ENCODE measurements around the gene NLGN2. TPM values are rescaled to one million over a fixed set of nuclear protein-coding genes. Genes with fewer than 3 reads are reported as not detected.
"Not testable (repeated sequence)": the region's sequence is repeated elsewhere in the genome, so short reads cannot be mapped to it uniquely, and the experiment has no call there.

NLGN2 gene
- total RNA-seq, 1 donor from 2014 or later, result 30.3 TPM

- H3K27ac Mint-ChIP-seq, result no peak overlapping the region
- no peak overlapping the region for H3K4me3 Mint-ChIP-seq (ENCODE audit: low read depth)
- peaks cover 18% of the 10 kb centered on the region for H3K27me3 Mint-ChIP-seq
- no peak for TF ChIP-seq CTCF (IDR thresholded peaks at IDR 0.05; ENCODE audit: unreplicated experiment)
- no peaks in the 10 kb centered on the region for H3K4me1 Mint-ChIP-seq (ENCODE audit: low read depth)
- H3K9me3 Mint-ChIP-seq (ENCODE audit: low read depth), result no peaks in the 10 kb centered on the region
- no peaks in the 10 kb centered on the region for H3K36me3 Mint-ChIP-seq (ENCODE audit: insufficient read depth)
- DNase-seq (ENCODE audit: low spot score, unreplicated experiment), result no peak
Measured at GRCh38 chr17:7367918-7368598, 39.6 kb upstream of the NLGN2 start.

GRCh38 chr17:7368599-7368994, 39.0 kb upstream of the NLGN2 start:
- peaks cover 18% of the 10 kb centered on the region for H3K27me3 Mint-ChIP-seq
- not testable (repeated sequence) for DNase-seq (ENCODE audit: low spot score, unreplicated experiment); H3K4me1 Mint-ChIP-seq (ENCODE audit: low read depth); H3K9me3 Mint-ChIP-seq (ENCODE audit: low read depth); H3K4me3 Mint-ChIP-seq (ENCODE audit: low read depth); H3K36me3 Mint-ChIP-seq (ENCODE audit: insufficient read depth); H3K27ac Mint-ChIP-seq

GRCh38 chr17:7369825-7370224, 37.8 kb upstream of the NLGN2 start:
- Mint-ChIP-seq H3K4me3 (ENCODE audit: low read depth) (no peak overlapping the region), H3K27me3 (peaks cover 18% of the 10 kb centered on the region)

GRCh38 chr17:7370853-7371252, 36.8 kb upstream of the NLGN2 start:
- DNase-seq (ENCODE audit: low spot score, unreplicated experiment), result no peak
- no peaks in the 10 kb centered on the region for H3K4me1 Mint-ChIP-seq (ENCODE audit: low read depth)
- H3K9me3 Mint-ChIP-seq (ENCODE audit: low read depth), result no peaks in the 10 kb centered on the region
- no peak for TF ChIP-seq CTCF (IDR thresholded peaks at IDR 0.05; ENCODE audit: unreplicated experiment)
- no peak overlapping the region for H3K27ac Mint-ChIP-seq
- H3K4me3 Mint-ChIP-seq (ENCODE audit: low read depth), result no peak overlapping the region
- no peaks in the 10 kb centered on the region for H3K36me3 Mint-ChIP-seq (ENCODE audit: insufficient read depth)
- peaks cover 15% of the 10 kb centered on the region for H3K27me3 Mint-ChIP-seq

More at GRCh38 chr17:7369825-7370224, 37.8 kb upstream of the NLGN2 start:
- Mint-ChIP-seq H3K4me1 (ENCODE audit: low read depth) (no peaks in the 10 kb centered on the region), H3K9me3 (ENCODE audit: low read depth) (no peaks in the 10 kb centered on the region), H3K27ac (no peak overlapping the region), H3K36me3 (ENCODE audit: insufficient read depth) (no peaks in the 10 kb centered on the region)
- TF ChIP-seq CTCF (IDR thresholded peaks at IDR 0.05; ENCODE audit: unreplicated experiment), result no peak
- DNase-seq (ENCODE audit: low spot score, unreplicated experiment), result no peak

- Mint-ChIP-seq H3K4me3 (ENCODE audit: low read depth) (no peak overlapping the region), H3K4me1 (ENCODE audit: low read depth) (no peaks in the 10 kb centered on the region), H3K27me3 (peaks cover 13% of the 10 kb centered on the region), H3K9me3 (ENCODE audit: low read depth) (peaks cover 4% of the 10 kb centered on the region), H3K36me3 (ENCODE audit: insufficient read depth) (no peaks in the 10 kb centered on the region), H3K27ac (no peak overlapping the region)
- no peak for DNase-seq (ENCODE audit: low spot score, unreplicated experiment)
- no peak for TF ChIP-seq CTCF (IDR thresholded peaks at IDR 0.05; ENCODE audit: unreplicated experiment)
Measured at GRCh38 chr17:7374353-7374752, 33.3 kb upstream of the NLGN2 start.

- no peak for DNase-seq (ENCODE audit: low spot score, unreplicated experiment)
- H3K27ac Mint-ChIP-seq, result no peak overlapping the region
- no peak overlapping the region for H3K4me3 Mint-ChIP-seq (ENCODE audit: low read depth)
- peaks cover 5% of the 10 kb centered on the region for H3K9me3 Mint-ChIP-seq (ENCODE audit: low read depth)
- no peaks in the 10 kb centered on the region for H3K36me3 Mint-ChIP-seq (ENCODE audit: insufficient read depth)
- H3K27me3 Mint-ChIP-seq, result peaks cover 34% of the 10 kb centered on the region
- TF ChIP-seq CTCF (IDR thresholded peaks at IDR 0.05; ENCODE audit: unreplicated experiment), result no peak
- H3K4me1 Mint-ChIP-seq (ENCODE audit: low read depth), result peaks cover 8% of the 10 kb centered on the region
Measured at GRCh38 chr17:7379134-7379533, 28.5 kb upstream of the NLGN2 start.
